H1 (cell line): Measurements from ENCODE around the gene NAGLU. TPM values are rescaled to one million over a fixed set of nuclear protein-coding genes. Genes with fewer than 3 reads are reported as not detected.

Experiments used
- HDAC6 ChIP-seq: IDR thresholded peaks from one replicate; pipeline ENCODE4 v1.7.1; 2012; ENCODE audit warnings: low read depth, mild to moderate bottlenecking, inconsistent platforms, low read length, moderate library complexity
- KDM1A ChIP-seq: fragments of 200-600, 300-600 bp; sonication (generic); IDR thresholded peaks from 2 replicates; pipeline ENCODE4 v1.7.1; 2016; ENCODE audit warnings: mild to moderate bottlenecking, low read length, borderline replicate concordance
- POU5F1 ChIP-seq: IDR thresholded peaks from 2 replicates; pipeline ENCODE4 v1.6.1; 2011; ENCODE audit warnings: low read depth, mild to moderate bottlenecking, low read length, moderate library complexity
- RAD21 ChIP-seq, 2 experiments: IDR thresholded peaks in 1 of 2; conservative IDR thresholded peaks in 1 of 2; 2 replicates each; pipeline ENCODE4 v1.6.1; 2011; ENCODE audit warnings: low read depth in 2 of 2, low read length in 2 of 2, improper control_type of control experiment in 1 of 2, inconsistent platforms in 1 of 2, mild to moderate bottlenecking in 1 of 2, moderate library complexity in 1 of 2
- SIX5 ChIP-seq: IDR thresholded peaks from 2 replicates; pipeline ENCODE4 v1.6.1; 2011; ENCODE audit warnings: mild to moderate bottlenecking, low read depth, low read length
- SP1 ChIP-seq: IDR thresholded peaks from 2 replicates; pipeline ENCODE4 v1.6.1; 2011; ENCODE audit warnings: low read depth, low read length
- TAF7 ChIP-seq: optimal IDR thresholded peaks from 2 replicates; pipeline ENCODE3; 2011; ENCODE audit warnings: low read depth, mild to moderate bottlenecking, inconsistent platforms, low read length, moderate library complexity, borderline replicate concordance
- TEAD4 ChIP-seq: IDR thresholded peaks from 2 replicates; pipeline ENCODE4 v1.6.1; 2012; ENCODE audit warnings: low read depth, low read length, inconsistent platforms, mixed read lengths
- YY1 ChIP-seq: IDR thresholded peaks from 2 replicates; pipeline ENCODE4 v1.6.1; 2011; ENCODE audit warnings: low read depth, mild to moderate bottlenecking, low read length
- polyA plus RNA-seq, 7 experiments: library from polyadenylated mRNA; depleted of rRNA in 3 of 7; stranded (reverse) in 5 of 7; unstranded in 2 of 7; fragments of >200 nt in 5 of 7; fragments of 200-250 nt in 2 of 7; gene quantifications; 1 replicate in 5 of 7; 2 replicates in 1 of 7; 4 replicates in 1 of 7; pipeline versions ENCODE4 v1.2.1 to v1.2.3, GENCODE V29; 2011 to 2013; ENCODE audit warnings: missing spikeins in 2 of 7, mixed read lengths in 2 of 7
- total RNA-seq: library from RNA; stranded (reverse); fragmentation: NEBNext Ultra II Directional; extraction: Animal tissue kit (Norgen Biotek cat#: 25700); gene quantifications from 2 replicates; pipeline ENCODE4 v1.2.1, GENCODE V29; 2021
- TF ChIP-seq, protein P1 (sequence below): fragments of 300-600 bp; sonication (generic); IDR thresholded peaks from 2 replicates; pipeline ENCODE4 v1.7.1; 2012; ENCODE audit warnings: low read length, moderate library complexity, mild to moderate bottlenecking, inconsistent platforms; ENCODE audit not compliant: insufficient replicate concordance
- TF ChIP-seq, protein P2 (sequence below): IDR thresholded peaks from 2 replicates; pipeline ENCODE4 v1.6.1; 2012; ENCODE audit warnings: inconsistent platforms

NAGLU gene
- total and polyA plus RNA-seq, 2 of the 8 experiments (the other 6 are each of a cell fraction or from before 2014, with no cell fraction given) = 21.3 to 21.6 TPM

DNA sequence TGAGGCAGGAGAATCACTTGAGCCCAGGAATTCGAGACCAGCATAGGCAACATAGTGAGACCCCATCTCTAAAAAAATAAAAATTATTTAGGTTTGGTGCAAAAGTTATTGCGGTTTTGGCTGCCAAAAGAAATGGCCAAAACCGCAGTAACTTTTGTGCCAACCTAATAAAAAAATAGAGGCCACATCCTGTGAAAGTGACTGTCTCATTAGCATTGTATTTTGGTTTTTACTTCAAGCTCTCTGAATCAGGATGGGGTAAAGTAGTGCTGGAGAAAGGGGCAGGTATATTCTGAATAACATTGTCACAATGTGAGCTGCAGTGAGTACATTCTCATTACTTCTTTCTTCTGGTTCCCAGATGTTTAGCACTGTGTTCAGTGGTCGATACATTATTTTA is 41.4 kb upstream of the NAGLU start (continued):
- TF ChIP-seq, protein P1, sequence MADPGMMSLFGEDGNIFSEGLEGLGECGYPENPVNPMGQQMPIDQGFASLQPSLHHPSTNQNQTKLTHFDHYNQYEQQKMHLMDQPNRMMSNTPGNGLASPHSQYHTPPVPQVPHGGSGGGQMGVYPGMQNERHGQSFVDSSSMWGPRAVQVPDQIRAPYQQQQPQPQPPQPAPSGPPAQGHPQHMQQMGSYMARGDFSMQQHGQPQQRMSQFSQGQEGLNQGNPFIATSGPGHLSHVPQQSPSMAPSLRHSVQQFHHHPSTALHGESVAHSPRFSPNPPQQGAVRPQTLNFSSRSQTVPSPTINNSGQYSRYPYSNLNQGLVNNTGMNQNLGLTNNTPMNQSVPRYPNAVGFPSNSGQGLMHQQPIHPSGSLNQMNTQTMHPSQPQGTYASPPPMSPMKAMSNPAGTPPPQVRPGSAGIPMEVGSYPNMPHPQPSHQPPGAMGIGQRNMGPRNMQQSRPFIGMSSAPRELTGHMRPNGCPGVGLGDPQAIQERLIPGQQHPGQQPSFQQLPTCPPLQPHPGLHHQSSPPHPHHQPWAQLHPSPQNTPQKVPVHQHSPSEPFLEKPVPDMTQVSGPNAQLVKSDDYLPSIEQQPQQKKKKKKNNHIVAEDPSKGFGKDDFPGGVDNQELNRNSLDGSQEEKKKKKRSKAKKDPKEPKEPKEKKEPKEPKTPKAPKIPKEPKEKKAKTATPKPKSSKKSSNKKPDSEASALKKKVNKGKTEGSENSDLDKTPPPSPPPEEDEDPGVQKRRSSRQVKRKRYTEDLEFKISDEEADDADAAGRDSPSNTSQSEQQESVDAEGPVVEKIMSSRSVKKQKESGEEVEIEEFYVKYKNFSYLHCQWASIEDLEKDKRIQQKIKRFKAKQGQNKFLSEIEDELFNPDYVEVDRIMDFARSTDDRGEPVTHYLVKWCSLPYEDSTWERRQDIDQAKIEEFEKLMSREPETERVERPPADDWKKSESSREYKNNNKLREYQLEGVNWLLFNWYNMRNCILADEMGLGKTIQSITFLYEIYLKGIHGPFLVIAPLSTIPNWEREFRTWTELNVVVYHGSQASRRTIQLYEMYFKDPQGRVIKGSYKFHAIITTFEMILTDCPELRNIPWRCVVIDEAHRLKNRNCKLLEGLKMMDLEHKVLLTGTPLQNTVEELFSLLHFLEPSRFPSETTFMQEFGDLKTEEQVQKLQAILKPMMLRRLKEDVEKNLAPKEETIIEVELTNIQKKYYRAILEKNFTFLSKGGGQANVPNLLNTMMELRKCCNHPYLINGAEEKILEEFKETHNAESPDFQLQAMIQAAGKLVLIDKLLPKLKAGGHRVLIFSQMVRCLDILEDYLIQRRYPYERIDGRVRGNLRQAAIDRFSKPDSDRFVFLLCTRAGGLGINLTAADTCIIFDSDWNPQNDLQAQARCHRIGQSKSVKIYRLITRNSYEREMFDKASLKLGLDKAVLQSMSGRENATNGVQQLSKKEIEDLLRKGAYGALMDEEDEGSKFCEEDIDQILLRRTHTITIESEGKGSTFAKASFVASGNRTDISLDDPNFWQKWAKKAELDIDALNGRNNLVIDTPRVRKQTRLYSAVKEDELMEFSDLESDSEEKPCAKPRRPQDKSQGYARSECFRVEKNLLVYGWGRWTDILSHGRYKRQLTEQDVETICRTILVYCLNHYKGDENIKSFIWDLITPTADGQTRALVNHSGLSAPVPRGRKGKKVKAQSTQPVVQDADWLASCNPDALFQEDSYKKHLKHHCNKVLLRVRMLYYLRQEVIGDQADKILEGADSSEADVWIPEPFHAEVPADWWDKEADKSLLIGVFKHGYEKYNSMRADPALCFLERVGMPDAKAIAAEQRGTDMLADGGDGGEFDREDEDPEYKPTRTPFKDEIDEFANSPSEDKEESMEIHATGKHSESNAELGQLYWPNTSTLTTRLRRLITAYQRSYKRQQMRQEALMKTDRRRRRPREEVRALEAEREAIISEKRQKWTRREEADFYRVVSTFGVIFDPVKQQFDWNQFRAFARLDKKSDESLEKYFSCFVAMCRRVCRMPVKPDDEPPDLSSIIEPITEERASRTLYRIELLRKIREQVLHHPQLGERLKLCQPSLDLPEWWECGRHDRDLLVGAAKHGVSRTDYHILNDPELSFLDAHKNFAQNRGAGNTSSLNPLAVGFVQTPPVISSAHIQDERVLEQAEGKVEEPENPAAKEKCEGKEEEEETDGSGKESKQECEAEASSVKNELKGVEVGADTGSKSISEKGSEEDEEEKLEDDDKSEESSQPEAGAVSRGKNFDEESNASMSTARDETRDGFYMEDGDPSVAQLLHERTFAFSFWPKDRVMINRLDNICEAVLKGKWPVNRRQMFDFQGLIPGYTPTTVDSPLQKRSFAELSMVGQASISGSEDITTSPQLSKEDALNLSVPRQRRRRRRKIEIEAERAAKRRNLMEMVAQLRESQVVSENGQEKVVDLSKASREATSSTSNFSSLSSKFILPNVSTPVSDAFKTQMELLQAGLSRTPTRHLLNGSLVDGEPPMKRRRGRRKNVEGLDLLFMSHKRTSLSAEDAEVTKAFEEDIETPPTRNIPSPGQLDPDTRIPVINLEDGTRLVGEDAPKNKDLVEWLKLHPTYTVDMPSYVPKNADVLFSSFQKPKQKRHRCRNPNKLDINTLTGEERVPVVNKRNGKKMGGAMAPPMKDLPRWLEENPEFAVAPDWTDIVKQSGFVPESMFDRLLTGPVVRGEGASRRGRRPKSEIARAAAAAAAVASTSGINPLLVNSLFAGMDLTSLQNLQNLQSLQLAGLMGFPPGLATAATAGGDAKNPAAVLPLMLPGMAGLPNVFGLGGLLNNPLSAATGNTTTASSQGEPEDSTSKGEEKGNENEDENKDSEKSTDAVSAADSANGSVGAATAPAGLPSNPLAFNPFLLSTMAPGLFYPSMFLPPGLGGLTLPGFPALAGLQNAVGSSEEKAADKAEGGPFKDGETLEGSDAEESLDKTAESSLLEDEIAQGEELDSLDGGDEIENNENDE = no peak
- TF ChIP-seq, protein P2, sequence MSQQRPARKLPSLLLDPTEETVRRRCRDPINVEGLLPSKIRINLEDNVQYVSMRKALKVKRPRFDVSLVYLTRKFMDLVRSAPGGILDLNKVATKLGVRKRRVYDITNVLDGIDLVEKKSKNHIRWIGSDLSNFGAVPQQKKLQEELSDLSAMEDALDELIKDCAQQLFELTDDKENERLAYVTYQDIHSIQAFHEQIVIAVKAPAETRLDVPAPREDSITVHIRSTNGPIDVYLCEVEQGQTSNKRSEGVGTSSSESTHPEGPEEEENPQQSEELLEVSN = no peak
- no peak for TF ChIP-seq TEAD4
- no peak for TF ChIP-seq YY1
- TF ChIP-seq KDM1A = no peak
- no peak for TF ChIP-seq SIX5
- TF ChIP-seq TAF7 = no peak
- TF ChIP-seq HDAC6 = no peak
- no peak for TF ChIP-seq POU5F1
- no peak for TF ChIP-seq SP1
- TF ChIP-seq RAD21 (IDR thresholded peaks at IDR 0.05 in 1 of 2, conservative IDR thresholded peaks at IDR 0.05 in 1 of 2; ENCODE audit: low read depth in 2 of 2, low read length in 2 of 2) = no peak
